ENCODE results near the gene SF3A1. TPM values are rescaled to one million over a fixed set of nuclear protein-coding genes. Genes with fewer than 3 reads are reported as not detected.

Gene SF3A1
- total and polyA plus RNA-seq, 2 of the 13 experiments (the other 11 are each of a cell fraction or from before 2014, with no cell fraction given) = 10.0 to 22.0 TPM

- Histone ChIP-seq H3K36me3 (replicated peaks in 1 of 2; ENCODE audit: control insufficient read depth in 1 of 2, insufficient read depth in 2 of 2, low read length in 2 of 2) (no peaks in the 10 kb centered on the region), H2AFZ (ENCODE audit: low read length) (no peak overlapping the region), H3K79me2 (ENCODE audit: insufficient read depth, low read length) (no peaks in the 10 kb centered on the region), H3K4me1 (ENCODE audit: insufficient read depth, low read length) (peaks cover 9% of the 10 kb centered on the region), H3K27ac (ENCODE audit: extremely low read length, insufficient read depth, low read length) (no peak overlapping the region), H3K27me3 (ENCODE audit: control insufficient read depth in 1 of 2, insufficient read depth in 2 of 2, low read length in 2 of 2) (no peaks in the 10 kb centered on the region), H3K4me2 (ENCODE audit: low read depth, low read length) (peak overlapping the region; percentile 80; the same call in 1 of the 2 replicates), H3K9ac (ENCODE audit: insufficient read depth, low read depth, low read length) (no peak overlapping the region), H3K9me3 (ENCODE audit: low read length) (no peaks in the 10 kb centered on the region; the same call in 1 of the 2 replicates), H4K20me1 (ENCODE audit: insufficient read depth, low read length) (no peaks in the 10 kb centered on the region), H3K4me3 (replicated peaks in 1 of 3; ENCODE audit: insufficient read depth in 1 of 3, low read depth in 2 of 3, low read length in 3 of 3) (no peak overlapping the region)
- 92% methylated on average over 9 of the region's 10 CpGs for WGBS (ENCODE audit: low lambda C conversion rate)
- intact Hi-C loops (cut with micrococcal nuclease; ENCODE audit: unreplicated experiment) (no loop called here), in situ Hi-C loops (cut with HindIII; ENCODE audit: extremely low pct_ligation_motif_present, low pct_unique_long_range_greater_than_20kb) (loop anchor here (5.0 to 25.0 kb wide), 3 partner anchors 99 to 274 kb away; partner anchors contain the start of gene CASTOR1)
- FAIRE-seq (no peak), DNase-seq (ENCODE audit: low spot score) (no peak), ATAC-seq (no peak)
- BruUV-seq (replicated peaks) = no TSS peak
- ChIA-PET CTCF (ENCODE audit: low intra/inter-chr PET ratio, low total read pairs) (no interaction called here), POLR2A (no interaction called here)
- TF ChIP-seq, protein P1, sequence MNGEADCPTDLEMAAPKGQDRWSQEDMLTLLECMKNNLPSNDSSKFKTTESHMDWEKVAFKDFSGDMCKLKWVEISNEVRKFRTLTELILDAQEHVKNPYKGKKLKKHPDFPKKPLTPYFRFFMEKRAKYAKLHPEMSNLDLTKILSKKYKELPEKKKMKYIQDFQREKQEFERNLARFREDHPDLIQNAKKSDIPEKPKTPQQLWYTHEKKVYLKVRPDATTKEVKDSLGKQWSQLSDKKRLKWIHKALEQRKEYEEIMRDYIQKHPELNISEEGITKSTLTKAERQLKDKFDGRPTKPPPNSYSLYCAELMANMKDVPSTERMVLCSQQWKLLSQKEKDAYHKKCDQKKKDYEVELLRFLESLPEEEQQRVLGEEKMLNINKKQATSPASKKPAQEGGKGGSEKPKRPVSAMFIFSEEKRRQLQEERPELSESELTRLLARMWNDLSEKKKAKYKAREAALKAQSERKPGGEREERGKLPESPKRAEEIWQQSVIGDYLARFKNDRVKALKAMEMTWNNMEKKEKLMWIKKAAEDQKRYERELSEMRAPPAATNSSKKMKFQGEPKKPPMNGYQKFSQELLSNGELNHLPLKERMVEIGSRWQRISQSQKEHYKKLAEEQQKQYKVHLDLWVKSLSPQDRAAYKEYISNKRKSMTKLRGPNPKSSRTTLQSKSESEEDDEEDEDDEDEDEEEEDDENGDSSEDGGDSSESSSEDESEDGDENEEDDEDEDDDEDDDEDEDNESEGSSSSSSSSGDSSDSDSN (CRISPR knock-in tag; IDR thresholded peaks at IDR 0.05) = 0 out of 2 replicates have a peak, but pooled peaks have one; percentile 22
- 0 out of 2 replicates have a peak, but pooled peaks have one; percentile 1 for TF ChIP-seq ZBTB38 (CRISPR knock-in tag; IDR thresholded peaks at IDR 0.05)
- TF ChIP-seq NCOA5 (CRISPR knock-in tag; IDR thresholded peaks at IDR 0.05) = no peak
Measured at GRCh38 chr22:30385942-30386341, 29.2 kb upstream of the SF3A1 start.

- no TSS peak for BruUV-seq (replicated peaks)
- POLR2A ChIA-PET = no interaction called here
- intact Hi-C loops (cut with micrococcal nuclease; ENCODE audit: unreplicated experiment) = no loop called here
- CTCF ChIA-PET (ENCODE audit: low intra/inter-chr PET ratio, low total read pairs) = no interaction called here
- H3K79me2 ChIP-seq (ENCODE audit: insufficient read depth, low read length) = no peaks in the 10 kb centered on the region
- no peak overlapping the region for H3K9ac ChIP-seq (ENCODE audit: insufficient read depth, low read depth, low read length)
- ATAC-seq (no peak), DNase-seq (ENCODE audit: low spot score) (no peak), FAIRE-seq (no peak)
- WGBS (ENCODE audit: low lambda C conversion rate) = no CpG with 5 or more reads among the region's 3 CpGs
- no peaks in the 10 kb centered on the region for H3K9me3 ChIP-seq (ENCODE audit: low read length)
- H3K27me3 ChIP-seq (ENCODE audit: control insufficient read depth in 1 of 2, insufficient read depth in 2 of 2, low read length in 2 of 2) = no peaks in the 10 kb centered on the region
- no peaks in the 10 kb centered on the region; a peak in 1 of 5 replicates for H3K36me3 ChIP-seq (replicated peaks in 1 of 2; ENCODE audit: control insufficient read depth in 1 of 2, insufficient read depth in 2 of 2, low read length in 2 of 2)
- H2AFZ ChIP-seq (ENCODE audit: low read length) = no peak overlapping the region
- no peak overlapping the region for H3K4me3 ChIP-seq (replicated peaks in 1 of 3; ENCODE audit: insufficient read depth in 1 of 3, low read depth in 2 of 3, low read length in 3 of 3)
- H4K20me1 ChIP-seq (ENCODE audit: insufficient read depth, low read length) = no peaks in the 10 kb centered on the region
- H3K4me2 ChIP-seq (ENCODE audit: low read depth, low read length) = no peak overlapping the region
- in situ Hi-C loops (cut with HindIII; ENCODE audit: extremely low pct_ligation_motif_present, low pct_unique_long_range_greater_than_20kb) = loop anchor here (25.0 kb wide), 1 partner anchor 271 kb away; no protein-coding TSS in a partner anchor
- H3K27ac ChIP-seq (ENCODE audit: extremely low read length, insufficient read depth, low read length) = no peak overlapping the region
- peaks cover 9% of the 10 kb centered on the region for H3K4me1 ChIP-seq (ENCODE audit: insufficient read depth, low read length)
- TF ChIP-seq MLX (CRISPR knock-in tag; IDR thresholded peaks at IDR 0.05) = no peak
- TF ChIP-seq CBX5 (CRISPR knock-in tag; IDR thresholded peaks at IDR 0.05; ENCODE audit: borderline replicate concordance) = no peak
- TF ChIP-seq, protein P2, sequence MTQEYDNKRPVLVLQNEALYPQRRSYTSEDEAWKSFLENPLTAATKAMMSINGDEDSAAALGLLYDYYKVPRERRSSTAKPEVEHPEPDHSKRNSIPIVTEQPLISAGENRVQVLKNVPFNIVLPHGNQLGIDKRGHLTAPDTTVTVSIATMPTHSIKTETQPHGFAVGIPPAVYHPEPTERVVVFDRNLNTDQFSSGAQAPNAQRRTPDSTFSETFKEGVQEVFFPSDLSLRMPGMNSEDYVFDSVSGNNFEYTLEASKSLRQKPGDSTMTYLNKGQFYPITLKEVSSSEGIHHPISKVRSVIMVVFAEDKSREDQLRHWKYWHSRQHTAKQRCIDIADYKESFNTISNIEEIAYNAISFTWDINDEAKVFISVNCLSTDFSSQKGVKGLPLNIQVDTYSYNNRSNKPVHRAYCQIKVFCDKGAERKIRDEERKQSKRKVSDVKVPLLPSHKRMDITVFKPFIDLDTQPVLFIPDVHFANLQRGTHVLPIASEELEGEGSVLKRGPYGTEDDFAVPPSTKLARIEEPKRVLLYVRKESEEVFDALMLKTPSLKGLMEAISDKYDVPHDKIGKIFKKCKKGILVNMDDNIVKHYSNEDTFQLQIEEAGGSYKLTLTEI (CRISPR knock-in tag; conservative IDR thresholded peaks at IDR 0.05) = no peak
- TF ChIP-seq, protein P3, sequence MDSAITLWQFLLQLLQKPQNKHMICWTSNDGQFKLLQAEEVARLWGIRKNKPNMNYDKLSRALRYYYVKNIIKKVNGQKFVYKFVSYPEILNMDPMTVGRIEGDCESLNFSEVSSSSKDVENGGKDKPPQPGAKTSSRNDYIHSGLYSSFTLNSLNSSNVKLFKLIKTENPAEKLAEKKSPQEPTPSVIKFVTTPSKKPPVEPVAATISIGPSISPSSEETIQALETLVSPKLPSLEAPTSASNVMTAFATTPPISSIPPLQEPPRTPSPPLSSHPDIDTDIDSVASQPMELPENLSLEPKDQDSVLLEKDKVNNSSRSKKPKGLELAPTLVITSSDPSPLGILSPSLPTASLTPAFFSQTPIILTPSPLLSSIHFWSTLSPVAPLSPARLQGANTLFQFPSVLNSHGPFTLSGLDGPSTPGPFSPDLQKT (CRISPR knock-in tag; IDR thresholded peaks at IDR 0.05; ENCODE audit: borderline replicate concordance) = no peak
- no peak for TF ChIP-seq ZC3H13 (CRISPR knock-in tag; IDR thresholded peaks at IDR 0.05)
- no peak for TF ChIP-seq ZNF337 (CRISPR knock-in tag; IDR thresholded peaks at IDR 0.05; ENCODE audit: borderline replicate concordance, low read depth)
- TF ChIP-seq MYC (CRISPR knock-in tag; IDR thresholded peaks at IDR 0.05; ENCODE audit: borderline replicate concordance) = no peak
- no peak for TF ChIP-seq EHMT2 (IDR thresholded peaks at IDR 0.05; ENCODE audit: borderline replicate concordance, low read depth, low read length)
- no peak for TF ChIP-seq FOSL1 (CRISPR knock-in tag; IDR thresholded peaks at IDR 0.05; ENCODE audit: borderline replicate concordance)
- no peak for TF ChIP-seq ELF1 (CRISPR knock-in tag; IDR thresholded peaks at IDR 0.05)
Measured at GRCh38 chr22:30383061-30383460, 26.4 kb upstream of the SF3A1 start.
